ENCODE data around the gene TBCK. TPM values are rescaled to one million over a fixed set of nuclear protein-coding genes. Genes with fewer than 3 reads are reported as not detected.

Gene TBCK
- total RNA-seq, 2 experiments from 2014 or later, result 23.5 to 29.0 TPM

DNA sequence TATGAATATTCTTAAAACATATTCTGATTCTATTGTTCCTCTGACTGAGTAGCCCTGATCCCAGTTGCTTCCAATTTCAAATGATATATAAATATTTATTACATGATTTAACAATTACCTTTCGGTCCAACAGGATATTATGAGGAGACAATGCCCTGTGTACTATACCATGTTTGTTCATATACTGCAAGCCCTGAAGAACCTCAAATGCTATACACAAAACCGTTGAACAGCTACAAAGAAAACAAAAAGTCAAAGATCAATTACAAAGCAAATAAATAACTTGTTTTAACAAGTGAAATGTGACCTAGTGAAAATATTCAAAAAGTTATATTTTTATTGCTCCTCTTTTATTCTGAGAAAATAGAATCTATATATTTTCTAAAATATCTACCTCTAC is 54.0 kb downstream of the TBCK start:
- Mint-ChIP-seq H3K27ac (no peak overlapping the region), H3K4me1 (ENCODE audit: low read depth) (no peaks in the 10 kb centered on the region), H3K4me3 (no peak overlapping the region), H3K36me3 (ENCODE audit: low read depth) (peaks cover 12% of the 10 kb centered on the region), H3K9me3 (no peaks in the 10 kb centered on the region), H3K27me3 (no peaks in the 10 kb centered on the region)
- H3K27me3 ChIP-seq (ENCODE audit: control insufficient read depth in 1 of 2, insufficient read depth in 2 of 2, low read length in 2 of 2), result no peaks in the 10 kb centered on the region
- POLR2A ChIA-PET, result no interaction called here
- ATAC-seq (ENCODE audit: poor library complexity) (no peak), DNase-seq (no peak)
- H3K4me1 ChIP-seq (ENCODE audit: insufficient read depth, low read length), result no peaks in the 10 kb centered on the region
- intact Hi-C loops (cut with DNase I, micrococcal nuclease), result loop anchor here in 1 of 2 experiments (10.0 kb wide), 1 partner anchor 243 kb away; no protein-coding TSS in a partner anchor
- no peaks in the 10 kb centered on the region for H3K36me3 ChIP-seq (ENCODE audit: insufficient read depth, low read length)
- no peak overlapping the region for H3K27ac ChIP-seq (ENCODE audit: low read depth in 1 of 2, low read length in 2 of 2)
- H3K9me3 ChIP-seq (ENCODE audit: control insufficient read depth in 1 of 2, insufficient read depth in 1 of 2, low read length in 2 of 2), result no peaks in the 10 kb centered on the region
- no peak overlapping the region for H3K4me3 ChIP-seq (ENCODE audit: low read length)
- TF ChIP-seq, protein P1, sequence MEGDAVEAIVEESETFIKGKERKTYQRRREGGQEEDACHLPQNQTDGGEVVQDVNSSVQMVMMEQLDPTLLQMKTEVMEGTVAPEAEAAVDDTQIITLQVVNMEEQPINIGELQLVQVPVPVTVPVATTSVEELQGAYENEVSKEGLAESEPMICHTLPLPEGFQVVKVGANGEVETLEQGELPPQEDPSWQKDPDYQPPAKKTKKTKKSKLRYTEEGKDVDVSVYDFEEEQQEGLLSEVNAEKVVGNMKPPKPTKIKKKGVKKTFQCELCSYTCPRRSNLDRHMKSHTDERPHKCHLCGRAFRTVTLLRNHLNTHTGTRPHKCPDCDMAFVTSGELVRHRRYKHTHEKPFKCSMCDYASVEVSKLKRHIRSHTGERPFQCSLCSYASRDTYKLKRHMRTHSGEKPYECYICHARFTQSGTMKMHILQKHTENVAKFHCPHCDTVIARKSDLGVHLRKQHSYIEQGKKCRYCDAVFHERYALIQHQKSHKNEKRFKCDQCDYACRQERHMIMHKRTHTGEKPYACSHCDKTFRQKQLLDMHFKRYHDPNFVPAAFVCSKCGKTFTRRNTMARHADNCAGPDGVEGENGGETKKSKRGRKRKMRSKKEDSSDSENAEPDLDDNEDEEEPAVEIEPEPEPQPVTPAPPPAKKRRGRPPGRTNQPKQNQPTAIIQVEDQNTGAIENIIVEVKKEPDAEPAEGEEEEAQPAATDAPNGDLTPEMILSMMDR (IDR thresholded peaks at IDR 0.05), result no peak
- CTCF ChIA-PET, result no interaction called here

DNA sequence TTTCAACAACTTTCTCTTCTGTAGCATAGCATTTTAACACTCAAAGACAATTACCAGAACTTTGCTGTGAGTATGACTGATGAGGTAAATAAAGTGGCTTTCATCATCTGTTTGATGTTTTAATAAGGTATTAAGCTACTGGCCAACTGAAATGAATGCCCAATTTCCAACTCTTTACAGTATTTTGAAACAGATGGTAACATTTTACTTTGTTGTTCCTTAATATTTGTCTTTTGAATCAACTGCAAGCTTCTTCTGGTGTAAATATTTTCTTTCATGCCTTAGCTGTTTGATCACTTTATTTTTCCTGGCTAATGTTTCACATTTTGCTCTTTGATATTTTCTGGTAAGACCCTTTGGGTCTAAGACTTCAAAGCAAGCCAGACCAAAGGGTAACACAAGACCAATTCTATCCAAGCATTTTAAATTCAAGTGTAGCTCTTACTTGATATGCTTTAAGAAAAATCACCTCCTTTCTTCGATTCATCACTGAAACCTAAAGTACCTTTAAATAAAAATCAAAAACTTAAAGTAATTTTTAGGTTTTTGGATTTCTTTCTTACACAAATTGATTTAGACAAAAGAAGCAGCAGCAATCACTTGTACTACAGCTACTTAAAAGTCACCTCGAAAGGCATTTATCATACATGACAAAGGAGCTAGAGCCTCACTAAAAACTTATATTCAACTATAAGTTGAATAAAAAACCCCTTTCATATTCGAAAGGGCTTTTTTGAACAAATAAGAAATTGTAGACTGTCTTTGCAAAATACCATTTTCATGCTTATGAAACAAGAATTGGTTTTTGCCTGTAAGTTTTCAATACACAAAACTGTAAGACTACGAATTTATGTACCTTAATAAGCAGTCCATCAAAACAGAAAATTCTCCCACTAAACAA is 57.6 kb downstream of the TBCK start:
- Histone ChIP-seq H3K4me3 (ENCODE audit: low read length) (no peak overlapping the region), H3K27me3 (ENCODE audit: control insufficient read depth in 1 of 2, insufficient read depth in 2 of 2, low read length in 2 of 2) (no peaks in the 10 kb centered on the region), H3K4me1 (ENCODE audit: insufficient read depth, low read length) (no peaks in the 10 kb centered on the region), H3K36me3 (ENCODE audit: insufficient read depth, low read length) (peaks cover 19% of the 10 kb centered on the region), H3K27ac (ENCODE audit: low read depth in 1 of 2, low read length in 2 of 2) (no peak overlapping the region), H3K9me3 (ENCODE audit: control insufficient read depth in 1 of 2, insufficient read depth in 1 of 2, low read length in 2 of 2) (peaks cover 0 to 3% of the 10 kb centered on the region in 2 experiments)
- intact Hi-C loops (cut with DNase I, micrococcal nuclease), result no loop called here
- H3K27me3 Mint-ChIP-seq, result no peaks in the 10 kb centered on the region
- no peaks in the 10 kb centered on the region for H3K4me1 Mint-ChIP-seq (ENCODE audit: low read depth)
- H3K9me3 Mint-ChIP-seq, result no peaks in the 10 kb centered on the region
- ChIA-PET POLR2A (interaction anchor here (0.8 kb wide), 1 partner anchor 58 kb away, joined by 4 read pairs; the partner anchor contains the start of genes AIMP1 and TBCK), CTCF (interaction anchor here (0.9 kb wide), 1 partner anchor 23 kb away, joined by 3 read pairs; no protein-coding TSS in a partner anchor)
- peaks cover 25% of the 10 kb centered on the region for H3K36me3 Mint-ChIP-seq (ENCODE audit: low read depth)
- TF ChIP-seq, protein P1 (IDR thresholded peaks at IDR 0.05), result no peak
- DNase-seq (no peak), ATAC-seq (ENCODE audit: poor library complexity) (no peak)
- H3K4me3 Mint-ChIP-seq, result no peak overlapping the region
- no peak overlapping the region for H3K27ac Mint-ChIP-seq

DNA sequence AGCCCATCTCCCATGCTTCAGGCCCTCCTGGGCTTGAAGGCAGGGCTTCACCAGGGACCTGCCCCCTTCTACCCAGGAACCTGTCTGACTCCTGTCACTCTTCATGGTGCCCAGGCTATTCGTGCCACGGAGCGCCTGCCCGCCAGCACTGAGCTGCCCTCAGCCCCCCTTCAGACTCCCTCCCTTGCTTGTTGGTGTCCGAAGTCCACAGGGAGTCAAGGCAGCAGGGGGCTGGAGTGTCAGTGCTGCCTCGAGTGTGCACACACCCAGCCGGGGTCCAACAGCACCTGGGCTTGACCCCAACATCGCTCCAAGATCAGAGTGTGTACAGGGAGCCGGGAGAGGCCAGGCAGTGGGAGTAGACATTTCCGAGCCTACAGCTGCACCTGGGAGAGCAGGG is 59.8 kb downstream of the TBCK start:
- Histone ChIP-seq H3K9me3 (ENCODE audit: control insufficient read depth in 1 of 2, insufficient read depth in 1 of 2, low read length in 2 of 2) (peaks cover 0 to 3% of the 10 kb centered on the region in 2 experiments), H3K27me3 (ENCODE audit: control insufficient read depth in 1 of 2, insufficient read depth in 2 of 2, low read length in 2 of 2) (no peaks in the 10 kb centered on the region), H3K4me3 (ENCODE audit: low read length) (no peak overlapping the region), H3K27ac (ENCODE audit: low read depth in 1 of 2, low read length in 2 of 2) (no peak overlapping the region), H3K36me3 (ENCODE audit: insufficient read depth, low read length) (peaks cover 26% of the 10 kb centered on the region), H3K4me1 (ENCODE audit: insufficient read depth, low read length) (no peaks in the 10 kb centered on the region)
- Mint-ChIP-seq H3K4me3 (no peak overlapping the region), H3K4me1 (ENCODE audit: low read depth) (no peaks in the 10 kb centered on the region), H3K9me3 (no peaks in the 10 kb centered on the region), H3K36me3 (ENCODE audit: low read depth) (peaks cover 40% of the 10 kb centered on the region), H3K27ac (no peak overlapping the region), H3K27me3 (no peaks in the 10 kb centered on the region)
- TF ChIP-seq, protein P1 (IDR thresholded peaks at IDR 0.05), result no peak
- intact Hi-C loops (cut with DNase I, micrococcal nuclease), result no loop called here
- POLR2A ChIA-PET, result no interaction called here
- DNase-seq (no peak), ATAC-seq (ENCODE audit: poor library complexity) (no peak)
- CTCF ChIA-PET, result no interaction called here

Measured in CD4-positive, alpha-beta T cell (primary cell).